OCI-LY7 (cell line): ENCODE measurements around the gene PHOX2A. TPM values are rescaled to one million over a fixed set of nuclear protein-coding genes. Genes with fewer than 3 reads are reported as not detected.

Experiments
- BruUV-seq: library from RNA; stranded (reverse); fragments of 400-500 nt; replicated peaks from 2 replicates; lab custom pipeline; 2021; lab: Mats Ljungman, UMichigan
- CTCF ChIA-PET: fragments of 300-600 bp; sonication (Branson Sonifier 250); formaldehyde crosslinking; loops from one replicate; lab custom pipeline; 2022; ENCODE audit warnings: antibody characterized with exemption; ENCODE audit not compliant: unreplicated experiment; lab: Charles Lee
- POLR2A ChIA-PET: fragments of 300-600 bp; sonication (Branson Sonifier 250); formaldehyde crosslinking; loops from one replicate; lab custom pipeline; 2022; ENCODE audit warnings: antibody characterized with exemption; lab: Charles Lee
- DNase-seq: peaks from one replicate; pipeline ENCODE4 v3.0.0-alpha.2; 2015; ENCODE audit warnings: low spot score
- H2AFZ ChIP-seq: fragments of 200-600 bp; sonication (generic), shearing (Covaris generic); 2 replicates; pipeline ENCODE4 v1.6.1; 2014; ENCODE audit warnings: mild to moderate bottlenecking, antibody characterized with exemption, low read length, moderate library complexity
- H3K27ac ChIP-seq: fragments of 200-600 bp; sonication (generic); 2 replicates; pipeline ENCODE4 v1.5.1; 2014; ENCODE audit warnings: mixed run types, low read depth, mild to moderate bottlenecking, moderate library complexity, low read length, inconsistent platforms; ENCODE audit not compliant: poor library complexity, severe bottlenecking
- H3K36me3 ChIP-seq: fragments of 200-600 bp; sonication (generic); 2 replicates; pipeline ENCODE4 v1.6.1; 2014; ENCODE audit warnings: mild to moderate bottlenecking, antibody characterized with exemption, low read length, moderate library complexity, mixed read lengths; ENCODE audit not compliant: insufficient read depth
- H3K4me1 ChIP-seq: fragments of 200-600 bp; sonication (generic); 2 replicates; pipeline ENCODE4 v1.5.1; 2014; ENCODE audit warnings: mild to moderate bottlenecking, low read length; ENCODE audit not compliant: insufficient read depth, poor library complexity, severe bottlenecking
- H3K4me2 ChIP-seq: fragments of 200-600 bp; sonication (generic); 2 replicates; pipeline ENCODE4 v1.6.1; 2014; ENCODE audit warnings: mild to moderate bottlenecking, low read length
- H3K4me3 ChIP-seq: fragments of 200-600 bp; sonication (generic); 2 replicates; pipeline ENCODE4 v1.5.1; 2014; ENCODE audit warnings: mild to moderate bottlenecking, low read depth, low read length; ENCODE audit not compliant: poor library complexity, severe bottlenecking
- H3K79me2 ChIP-seq: fragments of 200-600 bp; sonication (generic); 2 replicates; pipeline ENCODE4 v1.6.1; 2016; ENCODE audit warnings: low read depth, mild to moderate bottlenecking, low read length, moderate library complexity, mixed read lengths; ENCODE audit not compliant: insufficient read depth
- H3K9me2 ChIP-seq: fragments of 200-600 bp; sonication (generic); 2 replicates; pipeline ENCODE4 v1.6.1; 2016; ENCODE audit warnings: mild to moderate bottlenecking, low read length, mixed read lengths; ENCODE audit not compliant: insufficient read depth
- H3K9me3 ChIP-seq: fragments of 200-600 bp; sonication (generic); 2 replicates; pipeline ENCODE4 v1.6.1; 2014; ENCODE audit warnings: mild to moderate bottlenecking, mixed run types, low read length, mixed read lengths
- H4K20me1 ChIP-seq: fragments of 200-600 bp; sonication (generic); 2 replicates; pipeline ENCODE4 v1.6.1; 2014; ENCODE audit warnings: mild to moderate bottlenecking, antibody characterized with exemption, low read length, moderate library complexity, mixed read lengths; ENCODE audit not compliant: insufficient read depth
- CTCF ChIP-seq: fragments of 200-600 bp; sonication (generic); conservative IDR thresholded peaks from 2 replicates; pipeline ENCODE4 v1.5.1; 2014; ENCODE audit warnings: mild to moderate bottlenecking, antibody characterized with exemption, low read length, moderate library complexity, mixed read lengths
- EZH2phosphoT487 ChIP-seq: fragments of 200-600 bp; sonication (generic); IDR thresholded peaks from 2 replicates; pipeline ENCODE4 v1.6.1; 2018; ENCODE audit warnings: low read depth, borderline replicate concordance, mild to moderate bottlenecking, mixed run types, antibody characterized with exemption, low read length, moderate library complexity, mixed read lengths
- intact Hi-C: fragments of 100-400 bp; cut with micrococcal nuclease; formaldehyde crosslinking; loops from one replicate; pipeline ENCODE4 v1.10.0; 2022; ENCODE audit not compliant: unreplicated experiment
- total RNA-seq, 2 experiments: library from RNA; depleted of rRNA in 1 of 2; stranded (reverse); fragments of >200 nt in 1 of 2; shearing (Covaris generic) in 1 of 2; gene quantifications; 2 replicates each; pipeline ENCODE4 v1.2.3, GENCODE V29; 2014 to 2022

PHOX2A gene
- total RNA-seq, 2 experiments from 2014 or later, result not detected

- no peak for DNase-seq
- no peak overlapping the region for H3K4me3 ChIP-seq
- POLR2A ChIA-PET, result no interaction called here
- peaks cover 79% of the 10 kb centered on the region for H3K36me3 ChIP-seq
- no peak for TF ChIP-seq CTCF
- no peak for TF ChIP-seq EZH2phosphoT487
- H4K20me1 ChIP-seq, result no peaks in the 10 kb centered on the region
- H2AFZ ChIP-seq, result no peak overlapping the region
- H3K27ac ChIP-seq, result no peak overlapping the region
- H3K9me2 ChIP-seq, result no peaks in the 10 kb centered on the region
- no TSS peak for BruUV-seq
- peaks cover 23% of the 10 kb centered on the region for H3K4me1 ChIP-seq
- CTCF ChIA-PET, result no interaction called here
- H3K4me2 ChIP-seq, result no peak overlapping the region
- intact Hi-C loops, result no loop called here
- H3K9me3 ChIP-seq, result no peaks in the 10 kb centered on the region
- H3K79me2 ChIP-seq, result peaks cover 10% of the 10 kb centered on the region; the same call in 1 of the 2 replicates
Observed at GRCh38 chr11:72229336-72229924, 14.5 kb downstream of the PHOX2A start.

DNA sequence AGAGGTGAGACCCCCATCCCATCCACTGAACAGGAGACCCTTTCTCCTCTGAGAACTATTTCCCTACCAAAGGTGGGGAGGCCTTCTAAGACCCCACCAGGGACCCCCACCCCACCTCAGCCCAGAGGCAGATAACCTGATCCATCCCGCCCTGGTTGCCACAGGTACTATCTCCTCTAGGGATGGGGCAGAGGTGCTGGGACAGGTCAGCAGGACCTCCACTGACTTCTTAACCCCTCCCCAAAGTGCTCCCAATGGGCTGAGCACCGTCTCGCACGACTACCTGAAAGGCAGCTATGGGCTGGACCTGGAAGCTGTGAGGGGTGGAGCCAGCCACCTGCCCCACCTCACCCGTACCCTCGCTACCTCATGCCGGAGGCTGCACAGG, 15.1 kb downstream of the PHOX2A start:
- no peaks in the 10 kb centered on the region for H3K9me3 ChIP-seq
- H3K4me1 ChIP-seq, result peaks cover 23% of the 10 kb centered on the region
- POLR2A ChIA-PET, result no interaction called here
- intact Hi-C loops, result no loop called here
- DNase-seq, result no peak
- H3K4me2 ChIP-seq, result no peak overlapping the region
- H3K79me2 ChIP-seq, result peaks cover 16% of the 10 kb centered on the region; the same call in 1 of the 2 replicates
- no peak overlapping the region for H3K4me3 ChIP-seq
- BruUV-seq, result no TSS peak
- H3K27ac ChIP-seq, result no peak overlapping the region
- H4K20me1 ChIP-seq, result no peaks in the 10 kb centered on the region
- TF ChIP-seq EZH2phosphoT487, result no peak
- TF ChIP-seq CTCF, result no peak
- peaks cover 73% of the 10 kb centered on the region for H3K36me3 ChIP-seq
- no peak overlapping the region for H2AFZ ChIP-seq
- CTCF ChIA-PET, result no interaction called here
- H3K9me2 ChIP-seq, result no peaks in the 10 kb centered on the region

DNA sequence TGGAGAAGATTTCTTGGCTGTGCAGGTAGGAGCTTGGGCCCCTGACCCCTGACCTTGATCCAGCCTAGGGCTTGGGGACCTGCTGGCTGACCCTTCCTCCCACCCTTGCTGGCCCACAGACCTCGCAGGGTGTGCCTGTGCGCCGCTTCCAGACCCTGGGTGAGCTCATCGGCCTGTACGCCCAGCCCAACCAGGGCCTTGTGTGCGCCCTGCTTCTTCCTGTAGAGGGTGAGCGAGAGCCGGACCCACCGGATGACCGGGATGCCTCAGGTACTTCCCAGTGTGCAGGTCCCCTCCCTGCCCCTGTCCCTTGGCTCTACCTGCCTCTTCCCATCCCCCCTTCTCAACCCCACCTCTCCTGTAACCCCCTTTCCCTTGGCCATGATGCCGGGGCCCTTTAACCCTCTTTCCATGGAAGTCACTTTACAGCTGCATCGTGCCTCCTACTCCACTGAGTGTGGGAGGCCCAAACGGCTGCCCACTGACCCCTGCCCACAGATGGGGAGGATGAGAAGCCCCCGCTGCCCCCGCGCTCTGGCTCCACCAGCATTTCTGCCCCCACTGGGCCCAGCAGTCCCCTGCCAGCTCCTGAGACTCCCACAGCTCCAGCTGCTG, 15.6 kb downstream of the PHOX2A start:
- POLR2A ChIA-PET, result no interaction called here

More for the DNA sequence above, 15.6 kb downstream of the PHOX2A start:
- H3K9me2 ChIP-seq, result no peaks in the 10 kb centered on the region
- H3K4me2 ChIP-seq, result no peak overlapping the region
- intact Hi-C loops, result no loop called here
- peaks cover 23% of the 10 kb centered on the region for H3K4me1 ChIP-seq
- no peaks in the 10 kb centered on the region for H3K9me3 ChIP-seq
- CTCF ChIA-PET, result interaction anchor here (0.5 kb wide), 1 partner anchor 203 kb away, joined by 3 read pairs; no protein-coding TSS in a partner anchor
- peaks cover 16% of the 10 kb centered on the region; the same call in 1 of the 2 replicates for H3K79me2 ChIP-seq
- DNase-seq, result no peak
- no peak for TF ChIP-seq EZH2phosphoT487
- TF ChIP-seq CTCF, result no peak
- H4K20me1 ChIP-seq, result no peaks in the 10 kb centered on the region
- H3K36me3 ChIP-seq, result peaks cover 68% of the 10 kb centered on the region
- H3K27ac ChIP-seq, result no peak overlapping the region
- H3K4me3 ChIP-seq, result no peak overlapping the region
- no TSS peak for BruUV-seq
- H2AFZ ChIP-seq, result no peak overlapping the region
